Stomach (tissue), 9 donors: ENCODE data around the gene SDK2. TPM values are rescaled to one million over a fixed set of nuclear protein-coding genes. Genes with fewer than 3 reads are reported as not detected.

ENCODE experiments used
- DNase-seq, 2 donors: peaks; one replicate each; pipeline versions ENCODE4 v3.0.0 to v3.0.0-alpha.2; 2013 to 2019
- H3K27ac ChIP-seq, 5 donors: fragments of 200-600 bp in 4 of 5; sonication (generic) in 4 of 5; one replicate each; pipeline ENCODE4 v1.5.1; 2013 to 2019; ENCODE audit warnings: mild to moderate bottlenecking in 1 of 5, moderate library complexity in 1 of 5
- H3K27me3 ChIP-seq, 3 donors: fragments of 200-600 bp; sonication (generic); one replicate each; pipeline ENCODE4 v1.5.1; 2017 to 2019; ENCODE audit warnings: mixed run types in 1 of 3
- H3K36me3 ChIP-seq, 4 donors: fragments of 200-600 bp; sonication (generic); 1 replicate in 3 of 4; 2 replicates in 1 of 4; pipeline ENCODE4 v1.5.1; 2016 to 2019
- H3K4me1 ChIP-seq, 4 donors: fragments of 200-600 bp; sonication (generic); one replicate each; pipeline ENCODE4 v1.5.1; 2016 to 2019
- H3K4me3 ChIP-seq, 4 donors: fragments of 200-600 bp; sonication (generic) in 3 of 4; one replicate each; pipeline ENCODE4 v1.5.1; 2016 to 2019; ENCODE audit warnings: mild to moderate bottlenecking in 1 of 4
- H3K9me3 ChIP-seq, 4 donors: fragments of 200-600 bp; sonication (generic); one replicate each; pipeline ENCODE4 v1.5.1; 2016 to 2019
- CTCF ChIP-seq, 7 experiments: fragments of 450-650 bp in 4 of 7; fragments of 200-600 bp in 3 of 7; sonication (generic) in 3 of 7; IDR thresholded peaks; one replicate each; pipeline ENCODE4 v1.5.1; 2016 to 2019; ENCODE audit warnings: antibody characterized with exemption in 7 of 7, control low read depth in 2 of 7, mild to moderate bottlenecking in 1 of 7
- EP300 ChIP-seq: sonication (generic); formaldehyde crosslinking; IDR thresholded peaks from one replicate; pipeline ENCODE4 v1.6.1; 2017; ENCODE audit warnings: antibody characterized with exemption
- POLR2A ChIP-seq, 4 donors: fragments of 450-650 bp; IDR thresholded peaks; one replicate each; pipeline ENCODE4 v1.6.1; 2016; ENCODE audit warnings: antibody characterized with exemption in 4 of 4, control low read depth in 2 of 4, mild to moderate bottlenecking in 1 of 4, moderate library complexity in 1 of 4
- POLR2AphosphoS5 ChIP-seq, 3 donors: sonication (generic); formaldehyde crosslinking; IDR thresholded peaks; one replicate each; pipeline ENCODE4 v1.6.1; 2016; ENCODE audit warnings: antibody characterized with exemption in 3 of 3
- WGBS, 5 donors: extraction: QIAGEN DNeasy Blood & Tissue Kit in 3 of 5; methylation state at CpG; one replicate each; pipeline versions ENCODE4 v1.1.5 to v1.1.7; 2013 to 2018; 5-methylcytosine and 5-hydroxymethylcytosine counted together
- intact Hi-C: fragments of 100-400 bp; cut with DNase I; formaldehyde crosslinking; loops from one replicate; pipeline ENCODE4 v1.15.1; 2023; ENCODE audit warnings: low total_unique reads
- polyA plus RNA-seq, 3 donors: library from polyadenylated mRNA; stranded (reverse); fragments of 200-250 nt; gene quantifications; one replicate each; pipeline ENCODE4 v1.2.3, GENCODE V29; 2013
- total RNA-seq, 5 donors: library from RNA; depleted of rRNA; stranded (reverse); fragments of >200 nt; gene quantifications; one replicate each; pipeline versions ENCODE4 v1.1.0 to v1.2.3, GENCODE V29; 2014 to 2016
- donor health status: healthy with polysubstance abuse.
- donor health status: Bipolar disorder and iron deficiency.
- donor health status: healthy.

SDK2 gene
- total and polyA plus RNA-seq, 8 donors = under 0.01 to 9.6 (median 0.44) TPM; not detected in 1

GRCh38 chr17:73427198-73427597, 217.0 kb downstream of the SDK2 start:
- TF ChIP-seq EP300 (no peak), CTCF (IDR thresholded peaks at IDR 0.05) (no peak), POLR2AphosphoS5 (IDR thresholded peaks at IDR 0.05) (no peak), POLR2A (IDR thresholded peaks at IDR 0.05) (no peak)
- intact Hi-C loops = loop anchor here (5.0 kb wide), 1 partner anchor 750 kb away; no protein-coding TSS in a partner anchor
- H3K9me3 ChIP-seq = no peaks in the 10 kb centered on the region

GRCh38 chr17:73424571-73424970, 219.7 kb downstream of the SDK2 start:
- 61 to 82% (median 75%) methylated on average over 6 of the region's 6 CpGs for WGBS, 5 donors
- TF ChIP-seq CTCF (IDR thresholded peaks at IDR 0.05) = no peak
- no peak for TF ChIP-seq EP300
- no peak for TF ChIP-seq POLR2A (IDR thresholded peaks at IDR 0.05)
- no peak for TF ChIP-seq POLR2AphosphoS5 (IDR thresholded peaks at IDR 0.05)
- intact Hi-C loops = no loop called here
- Histone ChIP-seq H3K27ac (no peak overlapping the region), H3K36me3 (peaks cover 0 to 14% (median 4%) of the 10 kb centered on the region in 4 donors), H3K4me1 (peaks cover 0 to 4% (median 2%) of the 10 kb centered on the region in 4 donors), H3K4me3 (no peak overlapping the region), H3K9me3 (no peaks in the 10 kb centered on the region), H3K27me3 (no peaks in the 10 kb centered on the region)
- no peak for DNase-seq

More at GRCh38 chr17:73427198-73427597, 217.0 kb downstream of the SDK2 start:
- peaks cover 0 to 19% (median 8%) of the 10 kb centered on the region in 4 donors for H3K4me1 ChIP-seq
- no peak overlapping the region for H3K4me3 ChIP-seq
- no peak for DNase-seq
- no peak overlapping the region for H3K27ac ChIP-seq
- H3K27me3 ChIP-seq = peaks cover 0 to 18% (median 5%) of the 10 kb centered on the region in 3 donors
- peaks cover 0 to 11% (median 2%) of the 10 kb centered on the region in 4 donors for H3K36me3 ChIP-seq

GRCh38 chr17:73423806-73424205, 220.4 kb downstream of the SDK2 start:
- DNase-seq = no peak
- Histone ChIP-seq H3K36me3 (peaks cover 0 to 14% (median 4%) of the 10 kb centered on the region in 4 donors), H3K9me3 (no peaks in the 10 kb centered on the region), H3K27me3 (no peaks in the 10 kb centered on the region), H3K4me1 (no peaks in the 10 kb centered on the region), H3K27ac (no peak overlapping the region), H3K4me3 (no peak overlapping the region)
- intact Hi-C loops = no loop called here
- TF ChIP-seq POLR2A (IDR thresholded peaks at IDR 0.05) (no peak), POLR2AphosphoS5 (IDR thresholded peaks at IDR 0.05) (no peak), EP300 (no peak), CTCF (IDR thresholded peaks at IDR 0.05) (no peak)
- 85 to 93% (median 90%) methylated on average over 12 to 19 of the region's 19 CpGs for WGBS, 5 donors

- no peak overlapping the region for H3K4me3 ChIP-seq
- DNase-seq = no peak
- WGBS, 5 donors = 83 to 95% (median 88%) methylated on average over 7 to 18 of the region's 18 CpGs
- no peak overlapping the region for H3K27ac ChIP-seq
- H3K27me3 ChIP-seq = no peaks in the 10 kb centered on the region
- peaks cover 0 to 14% (median 4%) of the 10 kb centered on the region in 4 donors for H3K36me3 ChIP-seq
- TF ChIP-seq CTCF (IDR thresholded peaks at IDR 0.05) (no peak), POLR2AphosphoS5 (IDR thresholded peaks at IDR 0.05) (no peak), EP300 (no peak), POLR2A (IDR thresholded peaks at IDR 0.05) (no peak)
- H3K9me3 ChIP-seq = no peaks in the 10 kb centered on the region
- intact Hi-C loops = no loop called here
- H3K4me1 ChIP-seq = no peaks in the 10 kb centered on the region
These were observed 221.0 kb downstream of the SDK2 start for GRCh38 chr17:73423159-73423715.
